NCI-H2029 treated with DMSO at 0.1 percent for 48 hours (cell line): ENCODE data around the gene NCAPD2.
"Not testable (repeated sequence)": the region's sequence is repeated elsewhere in the genome, so short reads cannot be mapped to it uniquely, and the experiment has no call there.

Experiments
- DNase-seq: peaks from one replicate; lab custom pipeline; 2025; lab: John Stamatoyannopoulos, UW

The NCAPD2 gene

DNA sequence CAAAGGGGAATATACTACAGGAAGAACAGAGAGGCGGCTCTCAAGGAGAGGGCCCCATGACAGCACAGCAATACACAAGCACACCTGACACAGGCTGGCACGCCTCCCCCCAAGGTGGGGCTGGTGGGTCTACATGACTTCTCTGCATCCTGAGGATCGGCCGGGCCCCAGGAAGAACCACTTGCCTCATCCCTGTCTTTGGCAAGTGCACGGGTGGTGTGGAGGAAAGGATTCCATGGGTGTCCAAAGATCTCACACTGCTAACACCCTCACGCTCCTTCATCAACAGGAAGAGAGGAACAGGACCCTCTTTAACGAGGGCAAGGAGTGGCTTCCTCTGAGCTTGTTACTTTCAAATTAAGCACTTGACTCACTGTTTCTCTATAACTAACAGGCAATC is 30.7 kb upstream of the NCAPD2 start:
- DNase-seq = no peak

DNA sequence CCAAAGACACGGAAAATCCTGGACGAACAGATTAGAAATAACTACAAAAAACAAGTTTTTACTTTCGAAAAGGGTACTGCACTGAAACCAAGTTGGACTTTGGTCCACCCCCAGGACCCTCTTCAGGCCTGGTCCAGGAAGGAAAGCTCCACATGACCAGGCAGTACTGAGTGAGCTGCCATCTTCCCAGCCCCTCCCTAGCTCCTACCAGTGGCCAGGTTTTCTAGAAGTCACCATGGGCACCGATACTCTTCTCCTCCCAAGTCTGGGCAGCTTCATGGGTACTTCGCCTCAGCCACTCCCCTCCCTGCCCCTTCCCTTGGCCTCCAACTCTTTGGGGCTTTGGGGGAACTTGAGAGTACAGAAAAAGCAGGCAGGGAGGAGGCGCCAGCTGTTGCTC is 30.0 kb upstream of the NCAPD2 start:
- DNase-seq = no peak

- DNase-seq = no peak
Observed at GRCh38 chr12:6464531-6464930, 29.4 kb upstream of the NCAPD2 start.

GRCh38 chr12:6465467-6466183 is 28.3 kb upstream of the NCAPD2 start:
- peak; percentile 66 for DNase-seq

DNA sequence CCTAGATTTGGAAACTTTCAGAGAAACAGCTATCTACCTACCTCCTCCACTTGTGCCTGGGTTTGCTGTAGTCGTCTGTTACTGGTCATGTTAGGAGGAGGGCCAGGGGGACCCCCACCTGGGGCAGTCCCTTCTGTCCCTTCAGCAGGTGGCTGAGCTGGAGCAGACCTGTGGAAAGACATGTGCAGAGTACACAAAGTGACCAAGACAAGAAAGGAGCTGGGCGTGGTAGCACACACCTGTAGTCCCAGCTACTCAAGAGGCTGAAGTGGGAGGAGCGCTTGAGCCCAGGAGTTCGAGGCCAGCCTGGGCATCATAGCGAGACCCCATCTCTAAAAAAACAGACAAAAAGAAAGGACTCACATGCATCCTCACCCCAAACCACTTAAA is 27.7 kb upstream of the NCAPD2 start:
- no peak for DNase-seq

GRCh38 chr12:6466751-6467150 is 27.2 kb upstream of the NCAPD2 start:
- DNase-seq = not testable (repeated sequence)

DNA sequence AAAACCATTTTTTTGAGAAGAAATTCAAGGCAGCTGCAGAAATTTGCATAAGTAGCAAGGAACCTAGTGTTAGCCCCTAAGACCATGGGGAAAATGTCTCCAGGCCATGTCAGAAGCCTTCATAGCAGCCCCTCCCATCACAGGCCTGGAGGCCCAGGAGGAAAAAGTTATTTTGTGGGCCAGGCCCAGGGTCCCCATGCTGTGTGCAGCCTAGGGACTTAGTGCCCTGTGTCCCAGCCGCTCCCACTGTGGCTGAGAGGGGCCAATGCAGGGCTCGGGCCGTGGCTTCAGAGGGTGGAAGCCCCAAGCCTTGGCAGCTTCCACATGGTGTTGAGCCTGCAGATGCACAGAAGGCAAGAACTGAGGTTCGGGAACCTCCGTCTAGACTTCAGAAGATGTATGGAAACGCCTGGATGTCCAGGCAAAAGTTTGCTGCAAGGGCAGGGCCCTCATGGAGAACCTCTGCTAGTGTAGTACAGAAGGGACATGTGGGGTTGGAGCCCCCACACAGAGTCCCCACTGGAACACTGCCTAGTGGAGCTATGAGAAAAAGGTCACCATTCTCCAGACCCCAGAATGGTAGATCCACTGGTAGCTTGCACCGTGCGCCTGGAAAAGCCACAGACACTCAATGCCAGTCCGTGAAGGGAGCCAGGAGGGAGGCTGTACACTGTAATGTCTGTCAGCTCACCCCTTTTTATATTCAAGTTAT is 26.2 kb upstream of the NCAPD2 start:
- DNase-seq = not testable (repeated sequence)

DNA sequence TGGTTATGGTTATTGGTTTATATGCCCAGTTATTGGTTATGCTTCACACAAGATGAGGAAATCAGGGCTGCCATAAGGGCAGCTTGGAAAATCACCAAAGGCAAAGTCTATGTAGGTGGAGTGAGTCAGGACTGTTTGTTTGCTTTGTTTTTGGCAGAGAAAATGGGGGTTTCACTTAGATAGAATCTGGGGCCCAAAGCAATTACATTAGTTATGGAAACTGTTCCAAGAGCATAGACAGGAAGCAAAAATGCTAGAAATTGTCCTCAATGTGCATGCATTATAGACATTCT is 25.7 kb upstream of the NCAPD2 start:
- no peak for DNase-seq

DNA sequence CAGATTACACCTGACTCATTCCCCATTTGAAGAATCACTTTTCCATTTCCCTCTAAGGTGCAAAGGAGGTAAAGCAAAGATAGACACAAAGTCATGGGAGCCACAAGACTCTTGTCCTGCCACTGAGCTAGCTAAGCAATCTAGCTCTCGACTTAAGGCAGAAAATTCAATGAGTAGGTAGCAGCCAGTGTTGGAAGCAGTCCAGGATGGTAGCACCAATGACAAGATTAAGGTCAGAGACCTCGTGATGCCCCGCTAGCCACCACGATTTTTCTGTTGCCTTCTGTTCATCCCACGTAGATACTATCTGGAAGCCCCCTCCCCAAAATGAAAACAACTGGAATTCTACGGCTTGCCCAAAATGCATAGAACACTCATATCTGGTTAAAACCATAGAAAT is 24.8 kb upstream of the NCAPD2 start:
- DNase-seq = no peak

GRCh38 chr12:6469609-6470374 is 24.1 kb upstream of the NCAPD2 start:
- no peak for DNase-seq

- peak; percentile 89 for DNase-seq
Observed at GRCh38 chr12:6470375-6471163, 23.3 kb upstream of the NCAPD2 start, which contains the start of gene VAMP1. TSS of gene VAMP1 (minus strand) at chr12:6470677. CDS start at chr12:6470531, 146 bp downstream.

- DNase-seq = no peak
Observed at GRCh38 chr12:6471989-6472360, 21.9 kb upstream of the NCAPD2 start.

DNA sequence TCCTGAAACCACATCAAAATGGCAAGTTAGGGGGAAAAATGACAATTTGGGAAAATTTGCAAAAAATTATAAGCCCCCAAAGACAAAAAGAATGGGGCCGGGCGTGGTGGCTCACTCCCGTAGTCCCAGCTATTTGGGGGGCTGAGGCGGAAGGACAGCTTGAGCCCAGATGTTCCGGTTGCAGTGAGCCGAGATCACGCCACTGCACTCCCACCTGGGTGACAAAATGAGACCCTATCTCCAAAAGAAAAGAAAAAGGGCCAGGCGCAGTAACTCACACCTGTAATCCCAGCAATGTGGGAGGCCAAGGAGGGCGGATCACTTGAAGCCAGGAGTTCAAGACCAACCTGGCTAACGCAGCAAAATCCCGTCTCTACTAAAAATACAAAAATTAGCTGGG is 21.4 kb upstream of the NCAPD2 start:
- no peak for DNase-seq

DNA sequence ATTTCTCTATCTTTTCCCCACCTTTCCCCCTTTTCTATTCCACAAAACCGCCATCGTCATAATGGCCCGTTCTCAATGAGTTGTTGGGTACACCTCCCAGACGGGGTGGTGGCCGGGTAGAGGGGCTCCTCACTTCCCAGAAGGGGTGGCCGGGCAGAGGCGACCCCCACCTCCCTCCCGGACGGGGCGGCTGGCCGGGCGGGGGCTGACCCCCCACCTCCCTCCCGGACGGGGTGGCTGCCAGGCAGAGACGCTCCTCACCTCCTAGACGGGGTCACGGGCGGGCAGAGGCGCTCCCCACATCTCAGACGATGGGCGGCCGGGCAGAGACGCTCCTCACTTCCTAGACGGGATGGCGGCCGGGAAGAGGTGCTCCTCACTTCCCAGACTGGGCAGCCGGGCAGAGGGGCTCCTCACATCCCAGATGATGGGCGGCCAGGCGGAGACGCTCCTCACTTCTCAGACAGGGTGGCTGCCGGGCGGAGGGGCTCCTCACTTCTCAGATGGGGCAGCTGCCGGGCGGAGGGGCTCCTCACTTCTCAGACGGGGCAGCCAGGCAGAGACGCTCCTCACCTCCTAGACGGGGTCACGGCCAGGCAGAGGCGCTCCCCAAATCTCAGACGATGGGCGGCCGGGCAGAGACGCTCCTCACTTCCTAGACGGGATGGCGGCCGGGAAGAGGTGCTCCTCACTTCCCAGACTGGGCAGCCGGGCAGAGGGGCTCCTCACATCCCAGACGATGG is 18.5 kb upstream of the NCAPD2 start:
- not testable (repeated sequence) for DNase-seq

- DNase-seq = no peak
Observed at GRCh38 chr12:6476489-6476888, 17.4 kb upstream of the NCAPD2 start.

DNA sequence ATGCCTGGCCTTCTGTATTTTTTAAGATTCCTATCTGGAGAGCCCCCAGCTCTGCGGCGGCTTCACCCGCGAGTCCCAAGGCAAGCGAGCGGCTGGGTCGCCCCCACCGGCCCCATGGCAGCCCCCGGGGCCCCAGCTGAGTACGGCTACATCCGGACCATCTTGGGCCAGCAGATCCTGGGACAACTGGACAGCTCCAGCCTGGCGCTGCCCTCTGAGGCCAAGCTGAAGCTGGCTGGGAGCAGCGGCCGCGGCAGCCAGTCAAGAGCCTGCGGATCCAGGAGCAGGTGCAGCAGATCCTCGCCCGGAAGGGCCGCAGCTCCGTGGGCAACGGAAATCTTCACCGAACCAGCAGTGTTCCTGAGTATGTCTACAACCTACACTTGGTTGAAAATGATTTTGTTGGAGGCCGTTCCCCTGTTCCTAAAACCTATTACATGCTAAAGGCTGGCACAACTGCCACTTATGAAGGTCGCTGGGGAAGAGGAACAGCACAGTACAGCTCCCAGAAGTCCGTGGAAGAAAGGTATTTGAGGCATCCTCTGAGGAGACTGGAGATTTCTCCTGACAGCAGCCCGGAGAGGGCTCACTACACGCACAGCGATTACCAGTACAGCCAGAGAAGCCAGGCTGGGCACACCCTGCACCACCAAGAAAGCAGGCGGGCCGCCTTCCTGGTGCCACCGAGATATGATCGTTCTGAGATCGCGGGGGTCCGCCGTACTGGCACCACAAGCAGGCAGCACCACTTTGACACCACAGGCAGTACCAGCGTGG is 16.1 kb upstream of the NCAPD2 start:
- not testable (repeated sequence) for DNase-seq

GRCh38 chr12:6478416-6478815 is 15.5 kb upstream of the NCAPD2 start:
- no peak for DNase-seq

GRCh38 chr12:6488240-6488639 is 5.7 kb upstream of the NCAPD2 start:
- DNase-seq = no peak

DNA sequence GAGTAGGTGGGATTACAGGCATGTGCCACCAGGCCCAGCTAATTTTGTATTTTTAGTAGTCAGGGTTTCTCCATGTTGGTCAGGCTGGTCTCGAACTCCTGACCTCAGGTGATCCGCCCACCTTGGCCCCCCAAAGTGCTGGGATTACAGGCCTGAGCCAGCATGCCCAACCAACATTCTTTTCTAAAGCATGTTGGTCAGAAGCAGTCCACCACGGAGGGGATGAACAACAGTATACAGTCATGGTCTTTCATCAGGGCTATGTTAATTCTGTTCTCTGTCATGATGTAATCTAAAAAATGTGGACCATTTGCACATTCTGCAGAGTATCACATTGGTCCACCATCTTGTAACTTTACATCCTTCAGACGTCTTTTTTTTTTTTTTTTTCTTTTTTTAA is 4.5 kb upstream of the NCAPD2 start:
- no peak for DNase-seq

DNA sequence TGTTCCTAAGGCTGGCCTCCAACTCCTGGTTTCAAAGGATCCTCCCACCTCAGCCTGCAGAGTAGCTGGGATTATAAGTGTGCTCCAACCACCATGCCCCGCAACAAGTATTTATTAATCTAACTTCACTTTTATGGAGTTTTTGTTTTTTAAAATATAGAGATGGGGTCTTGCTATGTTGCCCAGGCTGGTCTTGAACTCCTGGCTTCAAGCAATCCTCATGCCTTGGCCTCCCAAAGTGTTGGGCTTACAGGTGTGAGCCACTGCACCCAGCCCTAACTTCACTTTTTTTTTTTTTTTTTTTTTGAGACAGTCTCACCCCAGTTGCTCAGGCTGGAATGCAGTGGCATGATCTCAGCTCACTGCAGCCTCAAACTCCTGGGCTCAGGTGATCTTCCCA is 3.2 kb upstream of the NCAPD2 start:
- not testable (repeated sequence) for DNase-seq
